CD4-positive, alpha-beta T cell (primary cell): ENCODE results near the gene VAT1L. TPM values are rescaled to one million over a fixed set of nuclear protein-coding genes. Genes with fewer than 3 reads are reported as not detected.

Source experiments
- ATAC-seq: fragments of 200-7000 bp; cut with Tn5 transposase; one replicate; pipeline ENCODE4 v1.10.0; 2022; ENCODE audit warnings: mild to moderate bottlenecking; ENCODE audit not compliant: poor library complexity
- CTCF ChIA-PET: fragments of 350-600 bp; sonication (Branson Sonifier 250); formaldehyde crosslinking; loops from one replicate; lab custom pipeline; 2021; ENCODE audit warnings: antibody characterized with exemption, inconsistent platforms; lab: Charles Lee
- POLR2A ChIA-PET: fragments of 350-600 bp; sonication (Branson Sonifier 250); formaldehyde crosslinking; loops from one replicate; lab custom pipeline; 2021; ENCODE audit warnings: antibody characterized with exemption, inconsistent platforms; lab: Charles Lee
- DNase-seq, 14 experiments: peaks; one replicate each; pipeline ENCODE4 v3.0.0-alpha.2; 2013 to 2020; ENCODE audit warnings: mixed read lengths in 2 of 14
- H3K27ac ChIP-seq, 2 donors: one replicate each; pipeline versions ENCODE4 v1.5.1 to v1.7.0; 2013; ENCODE audit warnings: low read length in 2 of 2, low read depth in 1 of 2, mild to moderate bottlenecking in 1 of 2
- H3K27me3 ChIP-seq, 2 experiments: 1 replicate in 1 of 2; 2 replicates in 1 of 2; pipeline versions ENCODE4 v1.6.1 to v1.7.0; 2013; ENCODE audit warnings: low read length in 2 of 2, control low read depth in 1 of 2, mild to moderate bottlenecking in 1 of 2, moderate library complexity in 1 of 2; ENCODE audit not compliant: insufficient read depth in 2 of 2, control insufficient read depth in 1 of 2
- H3K36me3 ChIP-seq: one replicate; pipeline ENCODE4 v1.6.1; 2013; ENCODE audit warnings: low read length, control low read depth; ENCODE audit not compliant: insufficient read depth
- H3K4me1 ChIP-seq: one replicate; pipeline ENCODE4 v1.6.1; 2013; ENCODE audit warnings: low read length, control low read depth; ENCODE audit not compliant: insufficient read depth
- H3K4me3 ChIP-seq: one replicate; pipeline ENCODE4 v1.5.1; 2013; ENCODE audit warnings: mild to moderate bottlenecking, low read length, moderate library complexity
- H3K9me3 ChIP-seq, 2 experiments: 1 replicate in 1 of 2; 2 replicates in 1 of 2; pipeline versions ENCODE4 v1.6.1 to v1.7.0; 2013; ENCODE audit warnings: low read length in 2 of 2, mild to moderate bottlenecking in 2 of 2, control low read depth in 1 of 2, moderate library complexity in 1 of 2; ENCODE audit not compliant: control insufficient read depth in 1 of 2, insufficient read depth in 1 of 2
- H3K27ac Mint-ChIP-seq: one replicate; pipeline ENCODE4 v1.8.0; 2020; ENCODE audit warnings: mixed read lengths
- H3K27me3 Mint-ChIP-seq: one replicate; pipeline ENCODE4 v1.8.0; 2021; ENCODE audit warnings: mixed read lengths
- H3K36me3 Mint-ChIP-seq: one replicate; pipeline ENCODE4 v1.8.0; 2021; ENCODE audit warnings: low read depth, mixed read lengths
- H3K4me1 Mint-ChIP-seq: one replicate; pipeline ENCODE4 v1.8.0; 2021; ENCODE audit warnings: low read depth, mixed read lengths
- H3K4me3 Mint-ChIP-seq: one replicate; pipeline ENCODE4 v1.8.0; 2020; ENCODE audit warnings: mild to moderate bottlenecking, mixed read lengths
- H3K9me3 Mint-ChIP-seq: one replicate; pipeline ENCODE4 v1.8.0; 2020; ENCODE audit warnings: mixed read lengths
- intact Hi-C, 2 experiments: fragments of 100-400 bp; cut with DNase I in 1 of 2; cut with micrococcal nuclease in 1 of 2; formaldehyde crosslinking; loops; one replicate each; pipeline versions ENCODE4 v1.15.1 to v1.9.0; 2023 to 2025; cut with DNase I, micrococcal nuclease
- total RNA-seq, 174 experiments: library from RNA in 2 of 174; stranded (reverse) in 2 of 174; gene quantifications; one replicate each; pipeline ENCODE4 v1.2.3 and lab custom pipeline; 2021 to 2026
- TF ChIP-seq, protein P1 (sequence below): fragments of 200-600 bp; IDR thresholded peaks from one replicate; pipeline ENCODE4 v1.8.0; 2022; ENCODE audit warnings: antibody characterized with exemption, mild to moderate bottlenecking

The VAT1L gene
- total RNA-seq, 2 experiments from 2014 or later = not detected

- H3K27me3 Mint-ChIP-seq = peaks cover 4% of the 10 kb centered on the region
- ATAC-seq (no peak), DNase-seq (no peak)
- H3K4me1 Mint-ChIP-seq = no peaks in the 10 kb centered on the region
- no peaks in the 10 kb centered on the region for H3K36me3 Mint-ChIP-seq
- Histone ChIP-seq H3K36me3 (no peaks in the 10 kb centered on the region), H3K4me3 (no peak overlapping the region), H3K27ac (no peak overlapping the region), H3K4me1 (no peaks in the 10 kb centered on the region), H3K27me3 (peaks cover 0 to 3% of the 10 kb centered on the region in 2 experiments), H3K9me3 (no peaks in the 10 kb centered on the region)
- no peaks in the 10 kb centered on the region for H3K9me3 Mint-ChIP-seq
- POLR2A ChIA-PET = no interaction called here
- CTCF ChIA-PET = no interaction called here
- no peak overlapping the region for H3K4me3 Mint-ChIP-seq
- TF ChIP-seq, protein P1, sequence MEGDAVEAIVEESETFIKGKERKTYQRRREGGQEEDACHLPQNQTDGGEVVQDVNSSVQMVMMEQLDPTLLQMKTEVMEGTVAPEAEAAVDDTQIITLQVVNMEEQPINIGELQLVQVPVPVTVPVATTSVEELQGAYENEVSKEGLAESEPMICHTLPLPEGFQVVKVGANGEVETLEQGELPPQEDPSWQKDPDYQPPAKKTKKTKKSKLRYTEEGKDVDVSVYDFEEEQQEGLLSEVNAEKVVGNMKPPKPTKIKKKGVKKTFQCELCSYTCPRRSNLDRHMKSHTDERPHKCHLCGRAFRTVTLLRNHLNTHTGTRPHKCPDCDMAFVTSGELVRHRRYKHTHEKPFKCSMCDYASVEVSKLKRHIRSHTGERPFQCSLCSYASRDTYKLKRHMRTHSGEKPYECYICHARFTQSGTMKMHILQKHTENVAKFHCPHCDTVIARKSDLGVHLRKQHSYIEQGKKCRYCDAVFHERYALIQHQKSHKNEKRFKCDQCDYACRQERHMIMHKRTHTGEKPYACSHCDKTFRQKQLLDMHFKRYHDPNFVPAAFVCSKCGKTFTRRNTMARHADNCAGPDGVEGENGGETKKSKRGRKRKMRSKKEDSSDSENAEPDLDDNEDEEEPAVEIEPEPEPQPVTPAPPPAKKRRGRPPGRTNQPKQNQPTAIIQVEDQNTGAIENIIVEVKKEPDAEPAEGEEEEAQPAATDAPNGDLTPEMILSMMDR = no peak
- intact Hi-C loops = no loop called here
- no peak overlapping the region for H3K27ac Mint-ChIP-seq
These were observed 108.2 kb downstream of the VAT1L start for GRCh38 chr16:77896415-77897128.

GRCh38 chr16:77897129-77897437, 108.7 kb downstream of the VAT1L start:
- intact Hi-C loops = no loop called here
- no peak overlapping the region for H3K4me3 ChIP-seq
- no peaks in the 10 kb centered on the region for H3K36me3 ChIP-seq
- ChIA-PET POLR2A (no interaction called here), CTCF (no interaction called here)
- Mint-ChIP-seq H3K27me3 (peaks cover 6% of the 10 kb centered on the region), H3K9me3 (no peaks in the 10 kb centered on the region), H3K4me3 (no peak overlapping the region), H3K36me3 (no peaks in the 10 kb centered on the region), H3K4me1 (no peaks in the 10 kb centered on the region), H3K27ac (no peak overlapping the region)
- H3K9me3 ChIP-seq = no peaks in the 10 kb centered on the region
- H3K27me3 ChIP-seq = peaks cover 0 to 3% of the 10 kb centered on the region in 2 experiments
- ATAC-seq (no peak), DNase-seq (no peak)
- TF ChIP-seq, protein P1 = no peak
- no peaks in the 10 kb centered on the region for H3K4me1 ChIP-seq
- no peak overlapping the region for H3K27ac ChIP-seq

- H3K4me1 ChIP-seq = no peaks in the 10 kb centered on the region
- TF ChIP-seq, protein P1 = no peak
- no peaks in the 10 kb centered on the region for H3K9me3 Mint-ChIP-seq
These were observed 109.7 kb downstream of the VAT1L start for GRCh38 chr16:77897831-77898605.

More at GRCh38 chr16:77897831-77898605, 109.7 kb downstream of the VAT1L start:
- H3K4me3 Mint-ChIP-seq = no peak overlapping the region
- intact Hi-C loops = no loop called here
- ATAC-seq (no peak), DNase-seq (no peak)
- no peak overlapping the region for H3K27ac Mint-ChIP-seq
- no peaks in the 10 kb centered on the region for H3K4me1 Mint-ChIP-seq
- Histone ChIP-seq H3K9me3 (no peaks in the 10 kb centered on the region), H3K27me3 (peaks cover 0 to 3% of the 10 kb centered on the region in 2 experiments), H3K27ac (no peak overlapping the region), H3K36me3 (no peaks in the 10 kb centered on the region), H3K4me3 (no peak overlapping the region)
- POLR2A ChIA-PET = no interaction called here
- H3K27me3 Mint-ChIP-seq = peaks cover 7% of the 10 kb centered on the region
- H3K36me3 Mint-ChIP-seq = no peaks in the 10 kb centered on the region
- CTCF ChIA-PET = no interaction called here
